ENCODE data around the gene EIF5A2.

DNA sequence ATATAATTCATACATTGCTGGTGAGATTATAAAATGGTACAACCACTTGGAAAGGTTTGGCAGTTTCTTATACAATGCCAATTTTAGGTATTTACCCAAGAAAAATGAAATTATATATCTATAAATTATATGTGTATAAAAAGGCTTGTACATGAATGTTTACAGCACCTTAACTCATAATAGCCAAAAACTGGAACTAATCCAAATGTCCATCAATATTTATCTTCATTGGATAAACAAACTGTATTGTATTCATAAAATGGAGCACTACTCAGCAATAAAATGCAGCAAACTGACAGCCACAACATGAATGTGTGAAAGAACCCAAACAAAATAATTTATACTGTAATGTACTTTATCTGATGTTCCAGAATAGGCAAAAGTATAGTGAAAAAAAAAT lies 33.6 kb upstream of the EIF5A2 start:
- TF ChIP-seq CTCF (conservative IDR thresholded peaks at IDR 0.05; ENCODE audit: low read length) (no peak), EZH2phosphoT487 (IDR thresholded peaks at IDR 0.05; ENCODE audit: borderline replicate concordance) (no peak)
